ENCODE measurements around the gene RNASE13.
"Not testable (repeated sequence)": the region's sequence is repeated elsewhere in the genome, so short reads cannot be mapped to it uniquely, and the experiment has no call there.

The RNASE13 gene

GRCh38 chr14:20989471-20989786 is 45.2 kb downstream of the RNASE13 start:
- DNase-seq (ENCODE audit: low read depth in 2 of 2), result no peak

- no peak for DNase-seq (ENCODE audit: low read depth in 2 of 2)
Measured at GRCh38 chr14:20988717-20989470, 45.7 kb downstream of the RNASE13 start.

GRCh38 chr14:20986811-20987210 is 47.8 kb downstream of the RNASE13 start:
- no peak for DNase-seq (ENCODE audit: low read depth in 2 of 2)

- DNase-seq (ENCODE audit: low read depth in 2 of 2), result not testable (repeated sequence)
Measured at GRCh38 chr14:20985650-20986049, 49.0 kb downstream of the RNASE13 start.

All from stimulated activated CD8-positive, alpha-beta memory T cell treated with anti-CD3 and anti-CD28 coated beads, Interleukin-15, amount 100 ng/mL, for 48 hours (primary cell).